Cardiac fibroblast (primary cell): Measurements from ENCODE around the gene KHDC4.

ENCODE experiments used
- DNase-seq, 2 donors: peaks; one replicate each; pipeline versions ENCODE4 v3.0.0 to v3.0.0-alpha.2; 2010; ENCODE audit warnings: low read depth in 2 of 2
- H3K4me3 ChIP-seq, 2 donors: replicated peaks in 1 of 2; 1 replicate in 1 of 2; 2 replicates in 1 of 2; pipeline ENCODE4 v1.5.1; 2011; ENCODE audit warnings: low read depth in 2 of 2, low read length in 2 of 2, mild to moderate bottlenecking in 2 of 2, moderate library complexity in 1 of 2
- CTCF ChIP-seq: IDR thresholded peaks from one replicate; pipeline ENCODE4 v1.5.1; 2011; ENCODE audit warnings: low read depth, mild to moderate bottlenecking, low read length, inconsistent platforms

KHDC4 gene

GRCh38 chr1:155950829-155951228, 16.6 kb upstream of the KHDC4 start:
- H3K4me3 ChIP-seq = no peak overlapping the region
- DNase-seq = no peak
- no peak for TF ChIP-seq CTCF

- TF ChIP-seq CTCF = no peak
- no peak overlapping the region for H3K4me3 ChIP-seq
- no peak for DNase-seq
Observed at GRCh38 chr1:155947741-155948140, 13.5 kb upstream of the KHDC4 start.

GRCh38 chr1:155947292-155947691, 13.1 kb upstream of the KHDC4 start:
- H3K4me3 ChIP-seq = no peak overlapping the region
- DNase-seq = no peak
- TF ChIP-seq CTCF = no peak

- H3K4me3 ChIP-seq = no peak overlapping the region
- no peak for TF ChIP-seq CTCF
- DNase-seq = no peak
Observed at GRCh38 chr1:155946633-155947219, 12.5 kb upstream of the KHDC4 start.

GRCh38 chr1:155944444-155944799, 10.2 kb upstream of the KHDC4 start:
- no peak for DNase-seq
- TF ChIP-seq CTCF = no peak
- H3K4me3 ChIP-seq = no peak overlapping the region

- no peak for TF ChIP-seq CTCF
- no peak for DNase-seq
- H3K4me3 ChIP-seq = no peak overlapping the region
Observed at GRCh38 chr1:155942578-155943141, 8.4 kb upstream of the KHDC4 start.

GRCh38 chr1:155941845-155942531, 7.8 kb upstream of the KHDC4 start:
- H3K4me3 ChIP-seq = no peak overlapping the region
- no peak for TF ChIP-seq CTCF

More at GRCh38 chr1:155941845-155942531, 7.8 kb upstream of the KHDC4 start:
- no peak for DNase-seq
